PFSK-1 (cell line): ENCODE data around the gene NTM.

ENCODE experiments used
- FOXP2 ChIP-seq: optimal IDR thresholded peaks from 2 replicates; pipeline ENCODE3; 2011; ENCODE audit warnings: borderline replicate concordance, control low read depth, inconsistent platforms; ENCODE audit not compliant: insufficient read depth; ENCODE audit errors: extremely low read length, extremely low read depth
- POLR2AphosphoS5 ChIP-seq: IDR thresholded peaks from 2 replicates; pipeline ENCODE4 v1.6.1; 2012; ENCODE audit warnings: low read depth, mild to moderate bottlenecking, control low read depth, low read length, moderate library complexity
- REST ChIP-seq, 2 experiments: IDR thresholded peaks; 2 replicates each; pipeline versions ENCODE4 v1.6.1 to v1.8.0; 2011 to 2012; ENCODE audit warnings: low read depth in 2 of 2, low read length in 2 of 2, control low read depth in 1 of 2, inconsistent platforms in 1 of 2, mild to moderate bottlenecking in 1 of 2, moderate library complexity in 1 of 2; ENCODE audit not compliant: insufficient read depth in 1 of 2
- SIN3A ChIP-seq: IDR thresholded peaks from 2 replicates; pipeline ENCODE4 v1.6.1; 2012; ENCODE audit warnings: mild to moderate bottlenecking, low read length, moderate library complexity, borderline replicate concordance; ENCODE audit not compliant: insufficient read depth
- TAF1 ChIP-seq: IDR thresholded peaks from 2 replicates; pipeline ENCODE4 v1.6.1; 2012; ENCODE audit warnings: low read length, control low read depth, borderline replicate concordance; ENCODE audit not compliant: insufficient read depth

The NTM gene

GRCh38 chr11:132337819-132338416 is 967.5 kb downstream of the NTM start:
- TF ChIP-seq TAF1 (no peak), SIN3A (no peak), FOXP2 (no peak), POLR2AphosphoS5 (no peak), REST (IDR thresholded peaks at IDR 0.05; ENCODE audit: insufficient read depth in 1 of 2, low read depth in 2 of 2, low read length in 2 of 2) (no peak)

GRCh38 chr11:132342408-132342807 is 972.0 kb downstream of the NTM start:
- no peak for TF ChIP-seq POLR2AphosphoS5
- TF ChIP-seq FOXP2, result no peak
- TF ChIP-seq TAF1, result no peak
- TF ChIP-seq REST (IDR thresholded peaks at IDR 0.05; ENCODE audit: insufficient read depth in 1 of 2, low read depth in 2 of 2, low read length in 2 of 2), result no peak
- no peak for TF ChIP-seq SIN3A

- TF ChIP-seq FOXP2 (no peak), POLR2AphosphoS5 (no peak), SIN3A (no peak), TAF1 (no peak), REST (IDR thresholded peaks at IDR 0.05; ENCODE audit: insufficient read depth in 1 of 2, low read depth in 2 of 2, low read length in 2 of 2) (no peak)
Measured at GRCh38 chr11:132343445-132344175, 973.2 kb downstream of the NTM start.

- no peak for TF ChIP-seq POLR2AphosphoS5
- TF ChIP-seq SIN3A, result no peak
- no peak for TF ChIP-seq TAF1
- TF ChIP-seq REST (IDR thresholded peaks at IDR 0.05; ENCODE audit: insufficient read depth in 1 of 2, low read depth in 2 of 2, low read length in 2 of 2), result no peak
- TF ChIP-seq FOXP2, result no peak
Measured at GRCh38 chr11:132346558-132347148, 976.2 kb downstream of the NTM start.
